ENCODE data around the gene ALOXE3.
A peak's percentile ranks its signal among the peaks of the same experiment; 100 is the strongest.

The ALOXE3 gene

DNA sequence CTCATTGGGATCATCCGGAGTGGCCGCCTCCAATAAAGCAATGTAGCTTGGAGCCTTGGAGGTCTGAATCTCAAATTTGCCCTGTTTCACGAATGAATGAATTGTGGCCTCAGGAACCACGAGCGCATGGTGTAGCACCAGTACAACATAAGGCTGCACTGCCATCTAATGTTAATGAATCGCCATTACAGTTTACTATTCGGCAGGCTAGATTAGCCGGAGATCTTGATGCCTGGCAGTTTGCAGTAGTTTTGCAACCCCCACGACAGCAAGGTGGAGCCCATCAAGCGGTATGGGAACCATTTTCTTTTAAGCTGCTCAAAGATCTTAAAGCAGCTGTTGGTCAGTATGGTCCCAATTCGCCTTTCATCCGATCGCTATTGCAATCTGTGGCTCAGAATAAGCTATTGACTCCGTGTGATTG lies 60.6 kb downstream of the ALOXE3 start:
- Histone ChIP-seq H3K9me2 (replicated peaks; ENCODE audit: insufficient read depth, low read length) (no peaks in the 10 kb centered on the region), H3K27me3 (replicated peaks; ENCODE audit: insufficient read depth, low read length) (peaks cover 81% of the 10 kb centered on the region), H3K4me1 (ENCODE audit: low read length) (peaks cover 4% of the 10 kb centered on the region), H3K4me3 (ENCODE audit: low read length) (no peak overlapping the region), H3F3A (ENCODE audit: insufficient read depth, low read length) (no peaks in the 10 kb centered on the region), H3K79me2 (ENCODE audit: low read length) (no peaks in the 10 kb centered on the region), H3K9ac (ENCODE audit: low read length) (no peak overlapping the region), H3K27ac (ENCODE audit: low read length) (no peak overlapping the region), H2AFZ (ENCODE audit: low read length) (no peak overlapping the region), H3K4me2 (ENCODE audit: low read depth, low read length) (0 out of 2 replicates have a peak overlapping the region, but pooled peaks have one; percentile 7), H3K9me3 (replicated peaks; ENCODE audit: insufficient read depth, low read length) (no peaks in the 10 kb centered on the region), H4K20me1 (ENCODE audit: insufficient read depth, low read length) (no peaks in the 10 kb centered on the region), H3K36me3 (replicated peaks; ENCODE audit: insufficient read depth, low read length) (no peaks in the 10 kb centered on the region)
- peak; percentile 77 for DNase-seq
- TF ChIP-seq EZH2phosphoT487 (IDR thresholded peaks at IDR 0.05; ENCODE audit: low read length) (no peak), EZH2 (optimal IDR thresholded peaks at IDR 0.05; ENCODE audit: low read depth, low read length) (no peak)
- TF ChIP-seq, protein P1, sequence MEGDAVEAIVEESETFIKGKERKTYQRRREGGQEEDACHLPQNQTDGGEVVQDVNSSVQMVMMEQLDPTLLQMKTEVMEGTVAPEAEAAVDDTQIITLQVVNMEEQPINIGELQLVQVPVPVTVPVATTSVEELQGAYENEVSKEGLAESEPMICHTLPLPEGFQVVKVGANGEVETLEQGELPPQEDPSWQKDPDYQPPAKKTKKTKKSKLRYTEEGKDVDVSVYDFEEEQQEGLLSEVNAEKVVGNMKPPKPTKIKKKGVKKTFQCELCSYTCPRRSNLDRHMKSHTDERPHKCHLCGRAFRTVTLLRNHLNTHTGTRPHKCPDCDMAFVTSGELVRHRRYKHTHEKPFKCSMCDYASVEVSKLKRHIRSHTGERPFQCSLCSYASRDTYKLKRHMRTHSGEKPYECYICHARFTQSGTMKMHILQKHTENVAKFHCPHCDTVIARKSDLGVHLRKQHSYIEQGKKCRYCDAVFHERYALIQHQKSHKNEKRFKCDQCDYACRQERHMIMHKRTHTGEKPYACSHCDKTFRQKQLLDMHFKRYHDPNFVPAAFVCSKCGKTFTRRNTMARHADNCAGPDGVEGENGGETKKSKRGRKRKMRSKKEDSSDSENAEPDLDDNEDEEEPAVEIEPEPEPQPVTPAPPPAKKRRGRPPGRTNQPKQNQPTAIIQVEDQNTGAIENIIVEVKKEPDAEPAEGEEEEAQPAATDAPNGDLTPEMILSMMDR (IDR thresholded peaks at IDR 0.05; ENCODE audit: low read length), result peak; percentile 73

DNA sequence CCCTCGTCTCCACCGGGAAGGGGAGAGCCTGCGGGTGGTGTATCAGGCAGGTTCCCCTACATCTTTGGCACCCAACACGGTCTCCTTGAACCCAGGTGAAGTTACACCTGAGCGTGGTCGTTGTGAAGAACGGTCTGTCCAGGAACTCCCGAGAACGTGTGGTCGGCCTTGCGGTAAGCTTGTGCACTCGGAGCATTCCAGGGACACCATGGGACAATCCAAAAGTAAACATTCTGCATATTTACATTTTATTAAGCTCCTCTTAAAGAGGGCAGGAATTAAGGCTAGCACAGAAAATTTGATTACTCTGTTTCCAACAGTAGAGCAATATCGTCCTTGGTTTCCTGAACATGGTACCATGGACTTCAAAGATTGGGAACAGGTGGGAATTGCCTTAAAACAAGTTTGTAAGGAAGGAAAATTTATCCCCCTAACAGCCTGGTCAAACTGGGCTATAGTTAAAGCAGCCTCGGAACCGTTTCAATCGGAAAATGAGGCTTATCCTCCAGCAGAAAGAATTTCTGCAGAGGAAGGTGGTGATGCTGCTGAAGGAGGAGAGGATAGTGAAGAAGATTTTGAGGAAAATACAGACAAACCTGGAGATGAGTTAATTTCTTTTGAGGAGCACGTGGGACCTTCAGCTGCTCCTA lies 61.2 kb downstream of the ALOXE3 start:
- H3K27me3 ChIP-seq (replicated peaks; ENCODE audit: insufficient read depth, low read length), result peaks cover 81% of the 10 kb centered on the region
- H3K9ac ChIP-seq (ENCODE audit: low read length), result no peak overlapping the region
- no peaks in the 10 kb centered on the region for H3K9me3 ChIP-seq (replicated peaks; ENCODE audit: insufficient read depth, low read length)
- 0 out of 2 replicates have a peak overlapping the region, but pooled peaks have one; percentile 7 for H3K4me2 ChIP-seq (ENCODE audit: low read depth, low read length)
- no peaks in the 10 kb centered on the region for H3K36me3 ChIP-seq (replicated peaks; ENCODE audit: insufficient read depth, low read length)
- no peaks in the 10 kb centered on the region for H3K79me2 ChIP-seq (ENCODE audit: low read length)
- TF ChIP-seq EZH2 (optimal IDR thresholded peaks at IDR 0.05; ENCODE audit: low read depth, low read length) (no peak), EZH2phosphoT487 (IDR thresholded peaks at IDR 0.05; ENCODE audit: low read length) (no peak)
- TF ChIP-seq, protein P1 (IDR thresholded peaks at IDR 0.05; ENCODE audit: low read length), result no peak
- no peak overlapping the region for H3K4me3 ChIP-seq (ENCODE audit: low read length)
- no peaks in the 10 kb centered on the region for H3K9me2 ChIP-seq (replicated peaks; ENCODE audit: insufficient read depth, low read length)
- H3F3A ChIP-seq (ENCODE audit: insufficient read depth, low read length), result no peaks in the 10 kb centered on the region
- H2AFZ ChIP-seq (ENCODE audit: low read length), result no peak overlapping the region
- no peak overlapping the region for H3K27ac ChIP-seq (ENCODE audit: low read length)
- no peaks in the 10 kb centered on the region for H4K20me1 ChIP-seq (ENCODE audit: insufficient read depth, low read length)
- H3K4me1 ChIP-seq (ENCODE audit: low read length), result peaks cover 4% of the 10 kb centered on the region
- no peak for DNase-seq

DNA sequence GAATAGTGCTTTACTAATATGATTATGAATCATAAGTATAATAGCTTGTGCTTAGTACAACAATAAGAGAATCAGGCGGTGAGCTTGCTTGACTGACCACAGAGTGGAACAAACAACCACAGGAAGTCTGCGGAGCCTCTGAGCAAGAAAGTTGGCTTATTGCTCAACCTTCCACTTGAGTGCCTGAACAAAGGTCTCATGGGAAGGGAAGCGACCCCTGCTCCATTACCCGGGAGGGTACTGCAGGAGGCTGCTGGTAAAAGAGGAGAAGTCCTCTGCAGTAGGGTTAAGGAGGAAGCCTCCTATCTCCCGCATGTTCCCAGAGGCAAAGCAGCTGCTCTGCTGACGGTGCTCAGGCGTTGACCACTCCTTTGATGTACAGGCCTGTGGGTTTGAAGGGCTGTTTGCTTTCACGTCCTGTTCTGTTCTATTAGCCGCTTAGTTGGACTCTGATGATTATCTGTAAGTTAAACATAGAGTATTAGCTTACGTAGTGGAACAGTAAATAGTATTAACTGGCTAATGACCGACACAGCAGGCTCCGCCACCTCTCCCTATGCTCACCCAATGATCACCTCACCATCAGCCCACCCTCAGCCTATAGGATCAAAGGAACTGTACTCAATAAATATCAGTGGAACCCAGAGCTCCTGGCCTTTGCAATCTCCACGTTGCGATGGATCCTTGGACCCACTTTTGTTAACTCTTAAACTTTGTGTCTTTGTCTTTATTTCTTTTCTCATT lies 61.9 kb downstream of the ALOXE3 start:
- Histone ChIP-seq H3K9me2 (replicated peaks; ENCODE audit: insufficient read depth, low read length) (no peaks in the 10 kb centered on the region), H3K9ac (ENCODE audit: low read length) (no peak overlapping the region), H3F3A (ENCODE audit: insufficient read depth, low read length) (no peaks in the 10 kb centered on the region), H3K79me2 (ENCODE audit: low read length) (no peaks in the 10 kb centered on the region), H3K27ac (ENCODE audit: low read length) (no peak overlapping the region), H3K36me3 (replicated peaks; ENCODE audit: insufficient read depth, low read length) (no peaks in the 10 kb centered on the region), H3K4me3 (ENCODE audit: low read length) (no peak overlapping the region), H2AFZ (ENCODE audit: low read length) (no peak overlapping the region), H4K20me1 (ENCODE audit: insufficient read depth, low read length) (no peaks in the 10 kb centered on the region), H3K27me3 (replicated peaks; ENCODE audit: insufficient read depth, low read length) (peaks cover 81% of the 10 kb centered on the region), H3K4me1 (ENCODE audit: low read length) (peaks cover 1% of the 10 kb centered on the region), H3K9me3 (replicated peaks; ENCODE audit: insufficient read depth, low read length) (no peaks in the 10 kb centered on the region), H3K4me2 (ENCODE audit: low read depth, low read length) (no peak overlapping the region)
- no peak for DNase-seq
- TF ChIP-seq, protein P1 (IDR thresholded peaks at IDR 0.05; ENCODE audit: low read length), result no peak
- TF ChIP-seq EZH2 (optimal IDR thresholded peaks at IDR 0.05; ENCODE audit: low read depth, low read length) (no peak), EZH2phosphoT487 (IDR thresholded peaks at IDR 0.05; ENCODE audit: low read length) (no peak)
